ENCODE measurements around the gene CRACR2A.
A peak's percentile ranks its signal among the peaks of the same experiment; 100 is the strongest.

Gene CRACR2A

GRCh38 chr12:3753544-3754284 lies 805 bp upstream of the CRACR2A start:
- no peak for DNase-seq (ENCODE audit: low read depth, low spot score)
- H3K4me3 ChIP-seq (ENCODE audit: low read length): peak overlapping the region; percentile 64

- DNase-seq (ENCODE audit: low read depth, low spot score): peak; percentile 69
- H3K4me3 ChIP-seq (ENCODE audit: low read length): peak overlapping the region; percentile 64
Measured at GRCh38 chr12:3752096-3752709, 706 bp downstream of the CRACR2A start.

- DNase-seq (ENCODE audit: low read depth, low spot score): no peak
- H3K4me3 ChIP-seq (ENCODE audit: low read length): peak overlapping the region; percentile 64
Measured at GRCh38 chr12:3751151-3752095, 1.5 kb downstream of the CRACR2A start.

- no peak for DNase-seq (ENCODE audit: low read depth, low spot score)
- no peak overlapping the region for H3K4me3 ChIP-seq (ENCODE audit: low read length)
Measured at GRCh38 chr12:3750616-3751015, 2.3 kb downstream of the CRACR2A start.

GRCh38 chr12:3748620-3749019 lies 4.3 kb downstream of the CRACR2A start:
- DNase-seq (ENCODE audit: low read depth, low spot score): no peak
- no peak overlapping the region for H3K4me3 ChIP-seq (ENCODE audit: low read length)

GRCh38 chr12:3747976-3748619 lies 4.8 kb downstream of the CRACR2A start:
- DNase-seq (ENCODE audit: low read depth, low spot score): no peak

GRCh38 chr12:3747543-3747942 lies 5.4 kb downstream of the CRACR2A start:
- DNase-seq (ENCODE audit: low read depth, low spot score): no peak
- H3K4me3 ChIP-seq (ENCODE audit: low read length): no peak overlapping the region

More at GRCh38 chr12:3747976-3748619, 4.8 kb downstream of the CRACR2A start:
- H3K4me3 ChIP-seq (ENCODE audit: low read length): no peak overlapping the region

GRCh38 chr12:3746758-3747157 lies 6.2 kb downstream of the CRACR2A start:
- no peak for DNase-seq (ENCODE audit: low read depth, low spot score)
- H3K4me3 ChIP-seq (ENCODE audit: low read length): no peak overlapping the region

- no peak overlapping the region for H3K4me3 ChIP-seq (ENCODE audit: low read length)
- DNase-seq (ENCODE audit: low read depth, low spot score): no peak
Measured at GRCh38 chr12:3745152-3745551, 7.8 kb downstream of the CRACR2A start.

GRCh38 chr12:3744229-3744901 lies 8.5 kb downstream of the CRACR2A start:
- DNase-seq (ENCODE audit: low read depth, low spot score): no peak
- no peak overlapping the region for H3K4me3 ChIP-seq (ENCODE audit: low read length)

- DNase-seq (ENCODE audit: low read depth, low spot score): no peak
- no peak overlapping the region for H3K4me3 ChIP-seq (ENCODE audit: low read length)
Measured at GRCh38 chr12:3743803-3744202, 9.1 kb downstream of the CRACR2A start.

- DNase-seq (ENCODE audit: low read depth, low spot score): no peak
- no peak overlapping the region for H3K4me3 ChIP-seq (ENCODE audit: low read length)
Measured at GRCh38 chr12:3741882-3742672, 10.8 kb downstream of the CRACR2A start.

- no peak overlapping the region for H3K4me3 ChIP-seq (ENCODE audit: low read length)
- no peak for DNase-seq (ENCODE audit: low read depth, low spot score)
Measured at GRCh38 chr12:3740480-3741231, 12.3 kb downstream of the CRACR2A start.

GRCh38 chr12:3735432-3735831 lies 17.5 kb downstream of the CRACR2A start:
- H3K4me3 ChIP-seq (ENCODE audit: low read length): no peak overlapping the region
- no peak for DNase-seq (ENCODE audit: low read depth, low spot score)

GRCh38 chr12:3732901-3733300 lies 20.0 kb downstream of the CRACR2A start:
- no peak overlapping the region for H3K4me3 ChIP-seq (ENCODE audit: low read length)
- DNase-seq (ENCODE audit: low read depth, low spot score): no peak

GRCh38 chr12:3730111-3730510 lies 22.8 kb downstream of the CRACR2A start:
- DNase-seq (ENCODE audit: low read depth, low spot score): no peak
- H3K4me3 ChIP-seq (ENCODE audit: low read length): no peak overlapping the region

- peak; percentile 82 for DNase-seq (ENCODE audit: low read depth, low spot score)
- peak overlapping the region; percentile 17 for H3K4me3 ChIP-seq (ENCODE audit: low read length)
Measured at GRCh38 chr12:3728686-3729085, 24.2 kb downstream of the CRACR2A start.

Measured in Jurkat, Clone E6-1 (cell line).